Memory B cell (primary cell): Measurements from ENCODE around the gene PTPRM.

ENCODE experiments used
- ATAC-seq: fragments of 150-1000 bp; cut with Tn5 transposase; 2 replicates; pipeline ENCODE4 v1.10.0; 2021; ENCODE audit warnings: low read depth, mild to moderate bottlenecking, moderate library complexity
- DNase-seq, 2 donors: peaks; one replicate each; pipeline ENCODE4 v3.0.0; 2022; ENCODE audit warnings: low spot score in 2 of 2
- H3K27ac Mint-ChIP-seq: one replicate; pipeline ENCODE4 v1.8.0; 2022; ENCODE audit warnings: mild to moderate bottlenecking, moderate library complexity, mixed read lengths
- H3K27me3 Mint-ChIP-seq: one replicate; pipeline ENCODE4 v1.8.0; 2022; ENCODE audit warnings: mixed read lengths
- H3K36me3 Mint-ChIP-seq: one replicate; pipeline ENCODE4 v1.8.0; 2022; ENCODE audit warnings: mild to moderate bottlenecking, mixed read lengths
- H3K4me1 Mint-ChIP-seq: one replicate; pipeline ENCODE4 v1.8.0; 2022; ENCODE audit warnings: mixed read lengths
- H3K4me3 Mint-ChIP-seq: one replicate; pipeline ENCODE4 v1.8.0; 2022; ENCODE audit warnings: mild to moderate bottlenecking, moderate library complexity, mixed read lengths
- H3K9me3 Mint-ChIP-seq: one replicate; pipeline ENCODE4 v1.8.0; 2022; ENCODE audit warnings: mixed read lengths

PTPRM gene

DNA sequence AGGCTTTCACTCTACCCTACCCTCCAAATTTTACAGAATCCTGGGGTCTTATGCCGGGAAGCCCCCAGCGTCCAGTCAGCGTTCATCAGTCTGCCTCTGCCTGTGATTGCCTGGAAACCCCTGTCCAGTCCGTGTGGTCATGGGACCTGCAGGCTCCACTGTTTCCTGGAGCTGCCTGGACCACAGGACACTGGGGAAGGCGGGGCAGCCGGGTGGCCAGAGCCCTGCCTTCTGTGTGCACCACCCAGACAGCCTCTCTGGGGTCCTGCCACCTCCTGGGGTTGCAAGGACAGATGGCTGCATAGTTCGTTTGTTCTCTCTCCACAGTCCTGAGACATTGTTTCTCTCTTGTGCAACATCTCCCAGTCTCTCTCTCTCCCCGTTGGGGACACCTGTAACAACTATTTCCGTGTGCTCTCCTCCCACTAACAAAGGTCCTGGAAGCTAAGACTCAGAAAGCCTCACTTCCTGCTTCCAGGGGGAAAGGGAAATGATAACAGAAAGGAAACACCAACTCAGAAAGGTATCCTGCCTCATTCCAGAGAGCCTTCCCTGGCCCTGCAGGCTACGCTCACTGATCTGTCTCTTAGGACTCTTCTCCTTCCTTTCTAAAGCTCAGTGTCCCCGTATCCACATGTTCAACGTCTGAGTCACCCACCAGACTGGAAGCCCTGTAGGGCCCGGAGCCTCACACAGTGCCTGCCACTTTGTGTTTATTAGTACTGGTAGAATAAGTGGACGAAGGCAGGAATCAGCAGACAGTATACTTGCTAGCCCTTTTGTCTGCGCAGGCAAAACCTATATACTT, 849.3 kb downstream of the PTPRM start:
- H3K9me3 Mint-ChIP-seq, result peaks cover 4% of the 10 kb centered on the region
- ATAC-seq (no peak), DNase-seq (no peak)
- peaks cover 6% of the 10 kb centered on the region for H3K27me3 Mint-ChIP-seq
- no peaks in the 10 kb centered on the region for H3K36me3 Mint-ChIP-seq
- no peak overlapping the region for H3K27ac Mint-ChIP-seq
- H3K4me3 Mint-ChIP-seq, result no peak overlapping the region
- H3K4me1 Mint-ChIP-seq, result no peaks in the 10 kb centered on the region

DNA sequence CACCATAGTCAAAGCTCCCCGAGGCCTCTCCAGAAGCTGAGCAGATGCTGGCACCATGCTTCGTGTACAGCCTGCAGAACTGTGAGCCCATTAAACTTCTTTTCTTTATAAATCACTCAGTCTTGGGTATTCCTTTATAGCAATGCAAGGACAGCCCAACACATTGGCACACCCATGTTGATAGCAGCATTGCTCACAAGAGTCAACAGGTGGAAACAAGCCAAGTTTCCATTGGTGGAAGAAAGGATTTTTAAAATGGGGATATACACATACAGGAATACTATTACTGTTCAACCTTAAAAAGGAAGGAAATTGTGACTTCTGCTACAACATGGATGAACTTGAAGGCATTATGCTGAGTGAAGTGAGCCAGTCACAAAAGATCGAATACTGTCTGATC, 855.3 kb downstream of the PTPRM start:
- peaks cover 3% of the 10 kb centered on the region for H3K4me1 Mint-ChIP-seq
- no peak overlapping the region for H3K4me3 Mint-ChIP-seq
- no peaks in the 10 kb centered on the region for H3K36me3 Mint-ChIP-seq
- H3K27ac Mint-ChIP-seq, result no peak overlapping the region
- H3K27me3 Mint-ChIP-seq, result peaks cover 3% of the 10 kb centered on the region
- ATAC-seq (no peak), DNase-seq (no peak)
- H3K9me3 Mint-ChIP-seq, result peaks cover 2% of the 10 kb centered on the region

- peaks cover 2% of the 10 kb centered on the region for H3K9me3 Mint-ChIP-seq
- H3K27me3 Mint-ChIP-seq, result peaks cover 3% of the 10 kb centered on the region
- DNase-seq (no peak), ATAC-seq (no peak)
- H3K27ac Mint-ChIP-seq, result no peak overlapping the region
- no peak overlapping the region for H3K4me3 Mint-ChIP-seq
- peaks cover 3% of the 10 kb centered on the region for H3K4me1 Mint-ChIP-seq
- no peaks in the 10 kb centered on the region for H3K36me3 Mint-ChIP-seq
Observed at GRCh38 chr18:8423051-8423557, 856.0 kb downstream of the PTPRM start.

DNA sequence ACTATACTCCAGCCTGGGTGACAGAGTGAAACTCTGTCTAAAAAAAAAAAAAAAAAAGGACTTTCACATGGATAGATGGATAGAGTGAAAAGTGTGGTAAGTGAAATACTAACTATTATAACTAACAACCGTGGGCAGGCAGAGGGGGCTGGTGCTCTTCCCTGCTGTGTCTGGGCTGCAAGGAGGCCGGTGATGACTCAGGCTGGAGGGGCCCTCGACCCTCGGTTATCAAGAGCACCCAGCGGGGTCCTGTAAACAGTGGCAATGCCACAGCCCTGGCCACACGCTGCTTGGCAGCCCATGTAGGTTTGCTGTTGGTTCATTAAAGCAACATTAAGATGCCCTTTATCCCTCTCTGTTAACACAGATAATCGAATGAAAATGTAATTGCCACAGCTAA, 857.4 kb downstream of the PTPRM start:
- H3K4me3 Mint-ChIP-seq, result no peak overlapping the region
- H3K27me3 Mint-ChIP-seq, result peaks cover 5% of the 10 kb centered on the region
- peaks cover 3% of the 10 kb centered on the region for H3K4me1 Mint-ChIP-seq
- peaks cover 2% of the 10 kb centered on the region for H3K9me3 Mint-ChIP-seq
- ATAC-seq (no peak), DNase-seq (no peak)
- H3K27ac Mint-ChIP-seq, result no peak overlapping the region
- no peaks in the 10 kb centered on the region for H3K36me3 Mint-ChIP-seq

DNA sequence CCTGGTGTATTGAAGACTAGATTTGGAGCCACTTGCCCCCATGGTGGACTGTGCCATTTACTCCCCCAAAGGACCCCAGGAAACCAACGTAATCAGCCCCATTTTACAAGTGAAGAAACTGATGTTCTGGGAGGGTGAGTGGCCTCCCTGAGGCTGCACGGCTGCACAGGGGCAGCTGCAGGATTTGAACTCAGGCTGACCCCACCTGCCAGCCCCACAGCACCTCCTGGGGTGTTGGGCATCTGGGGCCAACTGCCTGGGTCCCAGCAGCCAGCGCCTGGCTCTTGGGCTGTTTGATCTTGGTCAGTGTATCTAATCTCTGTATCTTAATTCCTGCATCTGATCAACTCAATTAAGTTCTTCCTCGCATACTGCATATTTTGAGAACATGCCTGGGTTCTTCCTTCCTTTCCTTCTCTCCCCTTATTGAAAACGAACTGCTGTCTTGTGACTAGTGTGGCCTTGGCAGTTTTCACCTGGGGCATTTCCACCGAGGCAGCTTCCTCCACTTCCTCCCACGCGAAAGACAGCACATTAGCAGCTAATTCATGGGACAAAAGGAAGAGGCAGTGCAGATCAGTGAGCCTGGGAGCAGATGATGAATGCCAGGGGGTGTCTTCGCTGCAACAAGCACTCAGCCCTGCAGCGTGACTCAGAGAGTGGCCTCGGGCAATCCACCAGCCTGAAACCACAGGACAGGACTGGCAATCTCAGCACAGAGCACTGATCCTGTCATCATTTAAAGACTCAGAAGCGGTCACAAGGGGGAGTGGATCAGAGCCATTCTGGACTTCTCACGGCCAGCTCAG, 858.0 kb downstream of the PTPRM start:
- ATAC-seq, result no peak
- Mint-ChIP-seq H3K4me1 (peaks cover 3% of the 10 kb centered on the region), H3K4me3 (no peak overlapping the region), H3K27ac (no peak overlapping the region), H3K36me3 (no peaks in the 10 kb centered on the region), H3K9me3 (peaks cover 2% of the 10 kb centered on the region), H3K27me3 (peaks cover 5% of the 10 kb centered on the region)
- no peak for DNase-seq

DNA sequence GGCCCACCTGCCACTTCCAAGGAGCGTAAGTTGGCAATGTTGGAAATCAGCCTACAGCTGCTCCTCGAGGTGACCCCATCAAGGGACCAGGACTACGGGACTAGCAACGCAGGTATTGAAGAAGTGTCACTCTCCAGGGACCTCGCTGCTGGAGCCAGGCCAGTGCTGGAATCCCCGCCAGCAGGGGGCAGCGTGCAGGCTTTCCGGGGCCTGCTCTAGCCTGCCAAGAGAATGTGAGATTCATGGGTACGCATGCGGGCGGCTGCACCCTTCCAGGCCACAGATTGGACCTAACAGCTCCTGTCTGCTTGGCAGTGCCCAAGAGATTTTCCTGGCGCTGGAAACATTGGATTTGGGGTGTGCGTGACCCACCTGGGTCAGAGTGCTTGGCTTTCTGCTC, 859.3 kb downstream of the PTPRM start:
- Mint-ChIP-seq H3K27me3 (peaks cover 5% of the 10 kb centered on the region), H3K9me3 (peaks cover 2% of the 10 kb centered on the region), H3K4me1 (peaks cover 3% of the 10 kb centered on the region), H3K36me3 (no peaks in the 10 kb centered on the region), H3K4me3 (no peak overlapping the region), H3K27ac (no peak overlapping the region)
- ATAC-seq (no peak), DNase-seq (no peak)

- no peak for ATAC-seq
- no peak overlapping the region for H3K27ac Mint-ChIP-seq
- no peak overlapping the region for H3K4me3 Mint-ChIP-seq
Observed at GRCh38 chr18:8427339-8427738, 860.2 kb downstream of the PTPRM start.

GRCh38 chr18:8428951-8429350, 861.8 kb downstream of the PTPRM start:
- Mint-ChIP-seq H3K4me1 (peaks cover 3% of the 10 kb centered on the region), H3K27me3 (peaks cover 9% of the 10 kb centered on the region), H3K36me3 (no peaks in the 10 kb centered on the region), H3K4me3 (no peak overlapping the region), H3K27ac (no peak overlapping the region), H3K9me3 (peaks cover 2% of the 10 kb centered on the region)
- DNase-seq (no peak), ATAC-seq (no peak)

More at GRCh38 chr18:8427339-8427738, 860.2 kb downstream of the PTPRM start:
- Mint-ChIP-seq H3K4me1 (peaks cover 3% of the 10 kb centered on the region), H3K36me3 (no peaks in the 10 kb centered on the region), H3K9me3 (peaks cover 2% of the 10 kb centered on the region), H3K27me3 (peaks cover 5% of the 10 kb centered on the region)
- no peak for DNase-seq

- no peak overlapping the region for H3K27ac Mint-ChIP-seq
- H3K36me3 Mint-ChIP-seq, result no peaks in the 10 kb centered on the region
- DNase-seq, result no peak
- H3K27me3 Mint-ChIP-seq, result peaks cover 10% of the 10 kb centered on the region
- H3K9me3 Mint-ChIP-seq, result peaks cover 2% of the 10 kb centered on the region
- no peak for ATAC-seq
- H3K4me1 Mint-ChIP-seq, result no peaks in the 10 kb centered on the region
- H3K4me3 Mint-ChIP-seq, result no peak overlapping the region
Observed at GRCh38 chr18:8431036-8431435, 863.9 kb downstream of the PTPRM start.

- Mint-ChIP-seq H3K4me3 (no peak overlapping the region), H3K4me1 (no peaks in the 10 kb centered on the region), H3K27me3 (peaks cover 13% of the 10 kb centered on the region), H3K27ac (no peak overlapping the region), H3K9me3 (no peaks in the 10 kb centered on the region), H3K36me3 (no peaks in the 10 kb centered on the region)
- no peak for ATAC-seq
- no peak for DNase-seq
Observed at GRCh38 chr18:8433323-8433722, 866.2 kb downstream of the PTPRM start.

DNA sequence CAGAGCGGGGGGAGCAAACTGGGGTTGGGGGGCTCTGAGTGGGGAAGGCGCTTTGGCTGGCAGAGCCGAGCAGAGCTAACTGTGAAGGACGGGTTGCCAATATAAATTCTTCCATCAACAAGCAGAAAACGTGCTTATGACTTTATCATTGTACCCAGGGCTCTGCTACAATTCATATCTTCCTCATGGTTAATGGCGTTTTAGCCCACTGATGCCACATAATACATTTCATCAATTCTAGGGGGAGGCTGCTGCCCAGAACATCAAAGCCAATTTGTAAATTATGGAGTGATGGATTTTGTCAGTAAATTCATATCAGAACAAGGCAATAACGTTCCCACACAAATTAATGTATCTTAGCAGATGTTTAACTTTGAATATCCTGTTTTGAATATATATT, 866.7 kb downstream of the PTPRM start:
- H3K9me3 Mint-ChIP-seq, result no peaks in the 10 kb centered on the region
- no peaks in the 10 kb centered on the region for H3K36me3 Mint-ChIP-seq
- peaks cover 13% of the 10 kb centered on the region for H3K27me3 Mint-ChIP-seq
- H3K27ac Mint-ChIP-seq, result no peak overlapping the region
- H3K4me1 Mint-ChIP-seq, result no peaks in the 10 kb centered on the region
- DNase-seq (no peak), ATAC-seq (no peak)
- H3K4me3 Mint-ChIP-seq, result no peak overlapping the region

- peaks cover 12% of the 10 kb centered on the region for H3K27me3 Mint-ChIP-seq
- DNase-seq, result no peak
- H3K36me3 Mint-ChIP-seq, result no peaks in the 10 kb centered on the region
- H3K4me1 Mint-ChIP-seq, result no peaks in the 10 kb centered on the region
- H3K4me3 Mint-ChIP-seq, result no peak overlapping the region
- no peaks in the 10 kb centered on the region for H3K9me3 Mint-ChIP-seq
- no peak overlapping the region for H3K27ac Mint-ChIP-seq
- no peak for ATAC-seq
Observed at GRCh38 chr18:8435376-8435775, 868.3 kb downstream of the PTPRM start.

DNA sequence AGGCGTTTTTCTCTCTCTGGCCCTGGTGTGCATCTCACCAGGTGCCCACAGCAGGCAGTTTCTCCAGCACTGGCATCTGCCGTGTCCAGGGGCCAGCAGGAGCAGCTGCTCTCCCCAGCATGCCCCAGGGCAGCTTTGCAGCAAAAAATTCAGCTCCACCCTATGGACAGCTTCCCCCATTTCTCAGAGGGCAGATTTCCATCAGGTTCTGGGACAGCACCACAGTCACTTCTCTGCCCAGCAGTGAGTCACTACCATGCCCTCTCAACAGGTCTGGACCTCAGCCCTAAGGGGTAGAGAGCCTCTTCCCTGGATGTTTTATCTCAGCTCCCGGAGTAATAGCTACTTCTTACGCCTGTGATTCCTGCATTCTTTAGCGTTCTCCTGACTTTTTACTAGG, 871.9 kb downstream of the PTPRM start:
- H3K27me3 Mint-ChIP-seq, result peaks cover 6% of the 10 kb centered on the region
- H3K27ac Mint-ChIP-seq, result no peak overlapping the region
- no peak overlapping the region for H3K4me3 Mint-ChIP-seq
- DNase-seq (no peak), ATAC-seq (no peak)
- no peaks in the 10 kb centered on the region for H3K4me1 Mint-ChIP-seq
- peaks cover 1% of the 10 kb centered on the region for H3K9me3 Mint-ChIP-seq
- H3K36me3 Mint-ChIP-seq, result no peaks in the 10 kb centered on the region

DNA sequence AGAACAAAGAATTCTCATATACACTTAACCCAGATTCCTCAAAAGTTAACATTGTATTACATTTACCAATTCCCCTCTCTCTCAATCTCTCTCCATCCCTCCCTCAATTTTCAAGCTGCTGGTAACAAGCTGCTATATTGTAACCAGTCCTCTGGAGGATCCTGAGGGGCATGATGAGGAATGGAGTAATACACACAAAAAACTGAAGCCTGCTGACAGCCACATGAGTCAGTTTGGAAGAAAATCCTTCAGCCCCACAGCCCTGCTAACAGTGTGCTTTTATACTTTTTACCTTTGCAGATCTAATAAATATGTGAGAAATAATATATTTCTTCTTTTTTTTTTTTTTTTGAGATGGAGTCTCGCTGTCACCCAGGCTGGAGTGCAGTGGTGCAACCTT, 876.4 kb downstream of the PTPRM start:
- no peaks in the 10 kb centered on the region for H3K4me1 Mint-ChIP-seq

More for the DNA sequence above, 876.4 kb downstream of the PTPRM start:
- H3K36me3 Mint-ChIP-seq, result no peaks in the 10 kb centered on the region
- H3K4me3 Mint-ChIP-seq, result no peak overlapping the region
- peaks cover 1% of the 10 kb centered on the region for H3K9me3 Mint-ChIP-seq
- peaks cover 6% of the 10 kb centered on the region for H3K27me3 Mint-ChIP-seq
- no peak overlapping the region for H3K27ac Mint-ChIP-seq
- ATAC-seq, result no peak
- no peak for DNase-seq
